Panc1 (cell line): Measurements from ENCODE around the gene DHX38. TPM values are rescaled to one million over a fixed set of nuclear protein-coding genes. Genes with fewer than 3 reads are reported as not detected.

Experiments used
- ATAC-seq: fragments of 200-7000 bp; cut with Tn5 transposase; 2 replicates; pipeline ENCODE4 v1.9.1; 2020; ENCODE audit warnings: mild to moderate bottlenecking, moderate library complexity
- BruUV-seq: library from RNA; stranded (reverse); fragments of 400-500 nt; replicated peaks from 2 replicates; lab custom pipeline; 2021; lab: Mats Ljungman, UMichigan
- CTCF ChIA-PET: fragments of 300-600 bp; sonication (Branson Sonifier 250); formaldehyde crosslinking; loops from one replicate; lab custom pipeline; 2022; ENCODE audit warnings: antibody characterized with exemption; lab: Charles Lee
- POLR2A ChIA-PET: fragments of 300-600 bp; sonication (Branson Sonifier 250); formaldehyde crosslinking; loops from one replicate; lab custom pipeline; 2022; ENCODE audit warnings: antibody characterized with exemption; lab: Charles Lee
- DNase-seq: peaks from one replicate; pipeline ENCODE4 v3.0.0-alpha.2; 2010; ENCODE audit warnings: low read depth, low spot score
- H3K27ac ChIP-seq: 2 replicates; pipeline ENCODE4 v1.5.1; 2011; ENCODE audit warnings: mild to moderate bottlenecking, low read length, inconsistent platforms
- H3K27me3 ChIP-seq: fragments of 200-500 bp; sonication (Bioruptor generic); 2 replicates; pipeline ENCODE4 v1.6.0; 2014; ENCODE audit warnings: low read length, inconsistent platforms; ENCODE audit not compliant: control insufficient read depth, insufficient read depth
- H3K36me3 ChIP-seq: fragments of 200-500 bp; sonication (Bioruptor generic); 2 replicates; pipeline ENCODE4 v1.5.1; 2014; ENCODE audit warnings: inconsistent platforms, mild to moderate bottlenecking, low read length, moderate library complexity; ENCODE audit not compliant: control insufficient read depth, insufficient read depth
- H3K4me1 ChIP-seq: 2 replicates; pipeline ENCODE4 v1.5.1; 2011; ENCODE audit warnings: inconsistent platforms, mild to moderate bottlenecking, low read length, moderate library complexity; ENCODE audit not compliant: control insufficient read depth, insufficient read depth
- H3K4me3 ChIP-seq, 2 experiments: 2 replicates each; pipeline ENCODE4 v1.5.1; 2011 to 2012; ENCODE audit warnings: low read depth in 2 of 2, low read length in 2 of 2, mild to moderate bottlenecking in 2 of 2, inconsistent platforms in 1 of 2, moderate library complexity in 1 of 2
- H3K9me3 ChIP-seq: fragments of 200-500 bp; sonication (Bioruptor generic); 2 replicates; pipeline ENCODE4 v1.5.1; 2014; ENCODE audit warnings: low read depth, mild to moderate bottlenecking, inconsistent platforms, low read length, moderate library complexity; ENCODE audit not compliant: control insufficient read depth, insufficient read depth
- CTCF ChIP-seq: fragments of 450-650 bp; IDR thresholded peaks from 2 replicates; pipeline ENCODE4 v1.5.1; 2017; ENCODE audit warnings: mild to moderate bottlenecking
- POLR2AphosphoS5 ChIP-seq: IDR thresholded peaks from 2 replicates; pipeline ENCODE4 v1.6.1; 2012; ENCODE audit warnings: mild to moderate bottlenecking, low read depth, low read length, moderate library complexity
- REST ChIP-seq, 2 experiments: IDR thresholded peaks; 2 replicates each; pipeline ENCODE4 v1.6.1; 2011 to 2012; ENCODE audit warnings: low read depth in 2 of 2, control low read depth in 1 of 2, low read length in 1 of 2, mild to moderate bottlenecking in 1 of 2, moderate library complexity in 1 of 2; ENCODE audit not compliant: insufficient read depth in 1 of 2
- SIN3A ChIP-seq: IDR thresholded peaks from 2 replicates; pipeline ENCODE4 v1.6.1; 2012; ENCODE audit warnings: low read depth, mild to moderate bottlenecking, low read length, moderate library complexity, borderline replicate concordance; ENCODE audit not compliant: insufficient read depth
- TCF7L2 ChIP-seq: IDR thresholded peaks from 2 replicates; pipeline ENCODE4 v1.6.1; 2011; ENCODE audit warnings: mild to moderate bottlenecking, low read depth, low read length, inconsistent platforms
- in situ Hi-C: cut with HindIII; loops from 2 replicates; pipeline ENCODE4 v1.10.0; 2016; ENCODE audit warnings: low sequenced_read_pairs, low pct_unique_long_range_greater_than_20kb
- intact Hi-C: fragments of 100-400 bp; cut with micrococcal nuclease; formaldehyde crosslinking; loops from one replicate; pipeline ENCODE4 v1.10.0; 2022; ENCODE audit not compliant: unreplicated experiment
- total RNA-seq: library from RNA; stranded (reverse); gene quantifications from one replicate; pipeline ENCODE4 v1.2.1, GENCODE V29; 2021; ENCODE audit not compliant: unreplicated experiment

The DHX38 gene
- total RNA-seq, 1 experiment from 2014 or later = 45.5 TPM

GRCh38 chr16:72159801-72160200 is 66.2 kb downstream of the DHX38 start:
- no peak overlapping the region for H3K27ac ChIP-seq
- H3K9me3 ChIP-seq = no peaks in the 10 kb centered on the region
- in situ Hi-C loops = no loop called here
- intact Hi-C loops = no loop called here
- H3K36me3 ChIP-seq = no peaks in the 10 kb centered on the region
- ChIA-PET POLR2A (no interaction called here), CTCF (no interaction called here)
- peaks cover 4% of the 10 kb centered on the region; the same call in 1 of the 2 replicates for H3K27me3 ChIP-seq
- ATAC-seq (no peak), DNase-seq (no peak)
- no peak overlapping the region for H3K4me3 ChIP-seq
- TF ChIP-seq POLR2AphosphoS5 (no peak), TCF7L2 (no peak), REST (IDR thresholded peaks at IDR 0.05; ENCODE audit: insufficient read depth in 1 of 2, low read depth in 2 of 2, low read length in 1 of 2) (no peak), CTCF (no peak), SIN3A (no peak)
- H3K4me1 ChIP-seq = no peaks in the 10 kb centered on the region
- no TSS peak for BruUV-seq

- Histone ChIP-seq H3K4me3 (no peak overlapping the region), H3K4me1 (no peaks in the 10 kb centered on the region), H3K27ac (no peak overlapping the region), H3K36me3 (no peaks in the 10 kb centered on the region), H3K9me3 (no peaks in the 10 kb centered on the region), H3K27me3 (peaks cover 4% of the 10 kb centered on the region; the same call in 1 of the 2 replicates)
- in situ Hi-C loops = no loop called here
- TF ChIP-seq TCF7L2 (no peak), CTCF (no peak), POLR2AphosphoS5 (no peak), REST (IDR thresholded peaks at IDR 0.05; ENCODE audit: insufficient read depth in 1 of 2, low read depth in 2 of 2, low read length in 1 of 2) (no peak)
- no peak for ATAC-seq
- no peak for DNase-seq
- ChIA-PET POLR2A (no interaction called here), CTCF (no interaction called here)
- intact Hi-C loops = no loop called here
- BruUV-seq = no TSS peak
Measured at GRCh38 chr16:72162105-72162692, 68.6 kb downstream of the DHX38 start.
